ENCODE data around the gene PPP2R2C.

Gene PPP2R2C

GRCh38 chr4:6493658-6494304 is 21.4 kb upstream of the PPP2R2C start:
- no peak for DNase-seq (ENCODE audit: low read depth)

DNA sequence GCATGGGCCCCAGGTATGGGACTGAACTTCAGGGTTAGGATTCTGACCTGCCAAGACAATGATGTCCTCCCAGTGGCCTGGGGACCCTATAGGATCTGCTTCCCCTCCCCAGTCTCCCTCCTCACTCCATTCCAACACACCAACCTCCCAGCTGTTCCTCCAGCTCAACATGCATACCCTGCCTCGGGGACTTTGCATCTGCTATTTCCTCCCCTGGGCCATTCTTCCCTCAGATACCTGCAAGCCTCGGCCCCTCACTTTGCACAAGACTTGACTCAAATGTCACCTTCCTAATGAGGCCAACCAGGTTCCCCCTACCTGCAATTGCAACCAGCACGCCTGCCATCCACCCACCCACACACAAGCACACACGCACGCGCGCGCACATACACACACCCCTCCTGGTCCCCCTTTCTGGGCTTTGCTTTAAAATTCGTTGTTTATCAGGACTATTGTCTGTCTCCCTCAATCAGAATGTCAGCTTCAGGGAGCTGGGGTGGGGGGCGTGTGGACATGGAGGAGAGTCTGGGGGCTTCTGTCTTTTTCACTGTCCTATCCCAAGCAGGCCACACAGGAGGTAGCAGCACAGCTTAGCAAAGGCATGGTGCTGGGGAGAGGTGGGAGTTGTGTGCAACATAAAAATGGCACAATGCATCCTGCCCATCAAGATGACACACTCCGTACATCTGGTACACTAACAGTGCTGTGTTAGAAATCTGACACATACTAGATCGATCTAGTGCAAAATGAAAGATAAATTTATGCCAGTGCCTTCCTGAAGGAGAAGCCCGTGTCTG is 20.6 kb upstream of the PPP2R2C start:
- DNase-seq (ENCODE audit: low read depth) = no peak

DNA sequence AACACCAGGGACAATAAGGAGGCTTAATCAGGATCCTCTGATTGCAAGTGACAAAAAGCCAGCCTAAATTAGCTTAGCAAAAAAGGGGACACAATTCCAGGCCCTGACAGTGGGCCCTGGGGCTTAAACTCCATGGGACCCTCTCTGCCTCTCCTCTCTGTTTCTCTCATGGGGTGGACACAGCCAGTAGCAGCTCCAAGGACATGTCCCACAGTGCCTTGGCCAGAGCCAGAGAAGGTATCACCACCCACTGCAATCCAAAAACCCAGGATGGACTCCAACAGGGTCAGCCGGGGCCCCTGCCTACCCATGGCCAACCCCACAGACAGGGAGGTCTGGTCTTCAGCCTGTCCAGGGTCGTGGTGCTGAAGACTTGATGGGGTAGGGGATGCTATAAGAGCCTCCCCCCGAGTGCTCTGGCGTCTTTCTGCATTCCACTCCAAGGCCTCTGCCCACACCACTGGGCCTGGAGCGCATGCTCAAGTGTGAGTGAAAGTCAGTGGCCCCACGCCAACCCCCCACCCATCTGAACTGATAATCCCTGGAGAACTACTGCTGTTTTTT is 19.7 kb upstream of the PPP2R2C start:
- no peak for DNase-seq (ENCODE audit: low read depth)

GRCh38 chr4:6491235-6491634 is 18.8 kb upstream of the PPP2R2C start:
- DNase-seq (ENCODE audit: low read depth) = no peak

DNA sequence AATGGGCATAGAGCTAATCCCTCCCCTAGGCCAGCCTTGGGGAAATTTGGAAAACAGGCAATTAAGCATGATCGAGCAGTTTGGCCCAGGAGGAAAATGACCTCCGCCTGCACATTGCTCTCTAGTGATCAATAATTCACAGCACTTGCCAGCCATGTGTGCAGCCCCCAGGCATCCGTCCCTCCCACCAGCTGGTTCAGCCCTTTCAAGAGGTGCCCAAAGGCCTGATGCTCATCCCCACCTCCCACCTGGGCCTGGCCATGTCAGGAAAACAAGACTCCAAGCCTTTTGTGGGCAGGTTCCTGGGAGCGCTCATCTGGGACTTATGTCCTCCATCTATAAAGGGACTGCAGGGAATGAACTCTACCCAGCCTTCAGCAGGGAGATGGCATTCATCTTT is 17.5 kb upstream of the PPP2R2C start:
- DNase-seq (ENCODE audit: low read depth) = no peak

DNA sequence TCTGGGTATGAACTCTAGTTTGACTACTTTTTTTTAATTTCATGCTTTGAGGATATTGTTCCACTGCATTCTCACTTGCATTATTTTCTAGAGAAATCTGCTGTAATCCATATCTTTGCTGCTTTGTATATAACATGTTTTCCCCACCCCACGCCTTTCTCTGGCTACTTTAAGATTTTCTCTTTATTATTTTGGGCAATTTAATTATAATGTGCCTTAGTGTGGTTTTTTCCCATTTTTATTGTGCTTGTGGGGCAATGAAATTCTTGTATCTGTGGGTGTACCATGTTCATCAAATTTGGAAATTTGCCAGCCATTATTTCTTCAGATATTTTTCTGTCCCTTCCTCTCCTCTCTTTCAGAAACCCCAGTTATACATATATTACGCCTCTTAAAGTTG is 15.1 kb upstream of the PPP2R2C start:
- no peak for DNase-seq (ENCODE audit: low read depth)

- no peak for DNase-seq (ENCODE audit: low read depth)
These were observed 8.2 kb upstream of the PPP2R2C start for GRCh38 chr4:6480534-6481088.

DNA sequence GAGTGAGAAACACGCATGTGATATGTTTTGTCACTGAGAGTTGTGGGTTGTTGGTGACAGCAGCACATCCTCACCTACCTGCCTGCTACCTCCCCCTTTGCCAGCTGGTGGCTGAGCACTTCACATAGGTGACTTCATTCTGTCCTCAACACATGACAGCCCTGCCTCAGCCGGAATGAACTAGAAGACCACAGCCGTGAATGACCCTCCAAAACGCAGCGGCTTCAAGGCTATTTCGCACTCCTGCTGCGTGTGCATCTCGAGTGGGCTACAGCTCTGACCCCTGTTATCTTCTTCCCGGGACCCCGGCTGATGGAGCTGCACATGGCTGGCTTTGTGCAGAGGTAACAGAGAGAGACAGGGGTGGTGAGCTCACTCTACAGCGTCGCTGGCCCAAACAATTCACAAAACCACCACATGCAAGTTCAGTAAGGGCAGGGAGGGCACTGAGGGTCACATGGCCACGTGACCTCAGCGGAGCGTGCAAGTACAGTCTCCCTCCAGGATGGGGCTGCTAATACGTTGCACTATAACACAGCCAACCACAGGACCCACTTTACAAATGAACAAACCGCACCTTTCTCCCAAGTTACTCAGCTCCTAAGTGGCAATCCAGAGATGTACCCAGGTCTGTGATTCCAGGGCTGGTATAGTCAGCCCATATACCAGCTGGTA is 6.3 kb upstream of the PPP2R2C start:
- DNase-seq (ENCODE audit: low read depth) = no peak

GRCh38 chr4:6476893-6477292 is 4.5 kb upstream of the PPP2R2C start:
- no peak for DNase-seq (ENCODE audit: low read depth)

GRCh38 chr4:6475492-6476020 is 3.1 kb upstream of the PPP2R2C start:
- no peak for DNase-seq (ENCODE audit: low read depth)

DNA sequence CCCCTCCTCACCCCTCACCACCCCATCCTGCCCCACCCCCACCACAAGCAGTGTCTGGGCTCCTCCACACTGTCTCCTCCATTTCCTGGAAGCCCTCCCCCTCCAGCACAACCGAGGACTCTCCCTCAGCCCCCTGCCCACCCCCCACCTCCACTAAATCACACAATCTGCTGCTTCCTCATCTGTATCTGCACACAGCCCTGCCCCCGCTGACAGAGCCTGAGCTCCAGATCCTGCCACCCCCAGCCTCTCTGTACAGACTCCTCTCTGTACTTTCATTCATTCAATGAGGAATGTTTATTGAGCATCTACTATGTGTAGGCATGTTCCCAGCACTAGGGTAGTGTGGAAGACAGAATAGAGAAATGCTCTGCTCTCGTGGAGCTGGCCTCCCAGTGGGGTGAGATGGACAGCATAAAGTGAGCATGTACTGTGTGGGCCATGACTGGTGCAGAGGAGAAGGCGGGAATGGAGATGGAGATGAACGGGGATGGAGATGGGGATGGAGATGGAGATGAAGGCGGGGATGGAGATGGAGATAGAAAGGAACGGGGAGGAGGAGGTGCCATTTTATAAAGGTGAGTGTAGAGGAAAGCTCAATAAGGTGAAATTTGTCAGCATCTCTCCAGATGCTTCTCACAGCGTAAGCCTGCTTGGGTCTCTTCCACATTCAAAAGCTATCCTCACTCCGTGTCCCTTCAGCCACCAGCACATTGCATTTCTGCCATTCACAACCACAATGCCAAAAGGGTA is 2.5 kb upstream of the PPP2R2C start:
- DNase-seq (ENCODE audit: low read depth) = no peak

- DNase-seq (ENCODE audit: low read depth) = no peak
These were observed 1.7 kb upstream of the PPP2R2C start for GRCh38 chr4:6474053-6474568.

DNA sequence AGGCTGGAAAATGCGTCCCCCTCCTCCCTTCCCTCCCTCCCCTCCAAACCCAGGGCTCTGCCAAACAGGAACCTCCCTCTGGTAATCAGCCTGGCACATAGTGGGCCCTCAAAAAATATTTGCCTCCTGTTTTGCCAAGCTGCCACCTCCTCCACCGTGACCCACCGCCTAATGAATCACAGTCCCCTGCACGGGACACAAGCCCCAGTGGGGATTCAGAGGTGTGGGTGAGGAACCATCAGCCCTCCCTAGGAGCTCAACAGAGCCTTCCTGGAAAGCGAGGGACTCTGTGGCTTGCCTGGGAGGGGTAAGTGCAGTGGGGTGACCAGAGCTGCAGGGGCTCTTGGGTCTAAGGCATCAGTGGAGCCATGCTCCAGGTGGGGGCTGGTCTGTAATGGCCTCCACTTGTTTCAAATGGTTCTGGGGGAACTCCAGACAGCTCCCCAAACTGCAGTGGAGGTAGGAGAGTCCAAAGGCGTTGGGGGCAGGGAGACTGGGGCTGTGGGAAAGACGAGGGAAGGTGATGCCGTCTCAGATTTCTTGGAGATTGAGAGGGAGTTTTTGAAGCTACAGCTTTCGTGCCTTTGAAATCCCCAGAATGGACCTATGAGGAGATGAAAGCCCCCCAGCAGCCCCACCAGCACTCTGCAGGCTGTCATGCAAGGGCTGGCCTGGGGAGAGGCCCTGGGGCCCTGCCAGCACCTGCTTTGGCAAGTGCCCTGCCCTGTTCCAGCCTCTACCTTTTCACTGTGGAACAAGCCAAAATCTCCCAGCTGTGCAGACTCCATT is 1.0 kb upstream of the PPP2R2C start:
- DNase-seq (ENCODE audit: low read depth) = no peak

GRCh38 chr4:6472008-6472386 is 417 bp downstream of the PPP2R2C start:
- DNase-seq (ENCODE audit: low read depth) = no peak

DNA sequence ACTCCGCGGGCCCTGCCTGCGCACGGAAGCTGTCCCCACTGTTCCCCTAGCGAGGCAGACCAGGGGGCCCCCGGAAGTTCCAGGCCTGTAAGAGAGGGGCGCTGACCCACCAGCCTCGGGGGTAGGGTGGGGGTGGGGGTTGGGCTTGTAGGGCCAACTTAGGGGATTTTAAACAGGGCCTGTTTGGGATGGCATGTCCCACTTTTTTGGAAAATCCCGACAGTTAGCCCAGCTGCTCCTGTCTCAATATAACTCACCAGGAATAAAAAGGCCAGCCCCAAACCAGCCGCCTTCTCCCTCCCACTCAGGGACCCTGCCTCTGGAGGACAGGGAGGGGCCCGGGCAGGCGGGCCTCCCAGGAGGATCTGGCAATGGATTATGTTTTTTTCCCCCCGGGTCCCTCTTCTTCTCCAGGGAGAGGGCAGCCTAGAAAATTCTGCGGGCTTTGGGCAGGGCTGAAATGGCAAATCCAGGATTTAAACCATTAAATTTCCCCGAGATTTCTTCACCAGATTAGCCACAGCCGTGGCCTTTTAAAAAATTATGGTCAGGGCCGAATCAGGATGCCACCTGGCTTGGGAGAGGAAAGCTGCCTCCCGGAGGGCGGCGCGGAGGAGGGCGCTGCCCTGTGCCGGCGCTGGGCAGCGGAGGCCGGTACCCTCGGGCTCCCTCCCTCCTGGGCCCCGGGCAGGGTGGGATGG is 957 bp downstream of the PPP2R2C start:
- no peak for DNase-seq (ENCODE audit: low read depth)

DNA sequence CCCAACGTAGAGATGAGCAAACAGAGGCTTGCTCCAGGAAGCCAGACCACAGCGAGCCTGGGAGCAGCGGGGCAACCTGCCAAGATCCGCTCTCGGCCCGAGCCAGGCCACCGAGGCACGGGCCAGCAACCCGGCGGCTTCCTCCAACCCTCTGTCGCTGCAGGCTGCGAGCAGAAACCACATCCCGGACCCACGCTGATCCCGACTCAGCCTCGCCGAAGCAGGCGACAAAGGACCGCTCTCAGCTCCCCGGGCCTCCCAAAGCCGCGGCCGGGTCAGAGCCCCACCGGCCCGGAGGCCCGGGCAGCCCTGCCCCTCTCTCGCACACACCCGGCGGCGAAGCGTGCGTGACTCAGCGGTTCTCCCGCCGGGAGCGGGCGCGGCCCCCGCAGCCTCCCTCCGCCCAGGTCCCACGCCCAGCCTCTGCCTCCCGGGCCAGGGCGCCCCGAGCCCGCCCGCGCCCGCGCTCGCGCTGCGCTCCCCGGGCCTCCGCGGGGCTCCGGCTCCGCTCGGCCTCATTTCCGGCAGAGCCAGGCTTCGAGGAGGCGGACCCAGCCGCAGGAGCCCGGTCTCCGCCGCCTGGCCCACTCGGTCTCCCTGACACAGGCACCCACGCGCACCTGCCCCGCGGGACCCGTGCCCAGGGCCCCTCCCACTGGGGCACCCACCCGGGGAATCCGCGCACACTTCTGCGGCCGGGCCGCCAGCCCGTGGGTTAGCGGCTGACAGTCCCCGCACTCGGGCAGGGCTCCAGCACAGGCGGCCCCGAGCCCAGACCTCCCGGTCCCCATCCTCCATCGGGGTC is 1.7 kb downstream of the PPP2R2C start:
- DNase-seq (ENCODE audit: low read depth) = no peak

GRCh38 chr4:6469898-6470501 is 2.4 kb downstream of the PPP2R2C start:
- no peak for DNase-seq (ENCODE audit: low read depth)

- no peak for DNase-seq (ENCODE audit: low read depth)
These were observed 3.3 kb downstream of the PPP2R2C start for GRCh38 chr4:6469144-6469543.

- no peak for DNase-seq (ENCODE audit: low read depth)
These were observed 4.0 kb downstream of the PPP2R2C start for GRCh38 chr4:6468376-6468775.

Data from stimulated activated CD8-positive, alpha-beta memory T cell treated with anti-CD3 and anti-CD28 coated beads, Interleukin-4, amount 100 ng/mL, for 24 hours (primary cell).